Chondrocyte (in vitro differentiated cells): ENCODE results near the gene OTOS. TPM values are rescaled to one million over a fixed set of nuclear protein-coding genes. Genes with fewer than 3 reads are reported as not detected.

Source experiments
- DNase-seq: peaks from one replicate; pipeline ENCODE4 v3.0.0; 2021; ENCODE audit warnings: mixed read lengths, low spot score
- H3K27ac Mint-ChIP-seq: one replicate; pipeline ENCODE4 v1.8.0; 2021; ENCODE audit warnings: mild to moderate bottlenecking, moderate library complexity, mixed read lengths; ENCODE audit not compliant: unreplicated experiment
- H3K27me3 Mint-ChIP-seq: 2 replicates; pipeline ENCODE4 v1.8.0; 2021; ENCODE audit warnings: low read depth, mixed read lengths
- H3K36me3 Mint-ChIP-seq: 2 replicates; pipeline ENCODE4 v1.8.0; 2021; ENCODE audit warnings: low read depth, mixed read lengths
- H3K4me1 Mint-ChIP-seq: 2 replicates; pipeline ENCODE4 v1.8.0; 2021; ENCODE audit warnings: low read depth, mild to moderate bottlenecking, mixed read lengths
- H3K4me3 Mint-ChIP-seq: one replicate; pipeline ENCODE4 v1.8.0; 2021; ENCODE audit warnings: mild to moderate bottlenecking, moderate library complexity, mixed read lengths; ENCODE audit not compliant: unreplicated experiment
- H3K9me3 Mint-ChIP-seq: 2 replicates; pipeline ENCODE4 v1.8.0; 2021; ENCODE audit warnings: low read depth, mixed read lengths
- total RNA-seq: library from RNA; stranded (reverse); gene quantifications from 3 replicates; pipeline ENCODE4 v1.2.1, GENCODE V29; 2021
- TF ChIP-seq, protein P1 (sequence below): fragments of 200-600 bp; sonication (generic); IDR thresholded peaks from 2 replicates; pipeline ENCODE4 v1.5.0; 2021; ENCODE audit warnings: antibody characterized with exemption, mild to moderate bottlenecking, moderate library complexity

The OTOS gene
- total RNA-seq, 1 donor from 2014 or later: not detected

- no peaks in the 10 kb centered on the region for H3K9me3 Mint-ChIP-seq
- peak overlapping the region; percentile 89 for H3K27ac Mint-ChIP-seq
- peaks cover 2% of the 10 kb centered on the region for H3K27me3 Mint-ChIP-seq
- H3K36me3 Mint-ChIP-seq: peaks cover 22% of the 10 kb centered on the region
- H3K4me3 Mint-ChIP-seq: peak overlapping the region; percentile 95
- peaks cover 24% of the 10 kb centered on the region for H3K4me1 Mint-ChIP-seq
- DNase-seq: peak; percentile 71
- TF ChIP-seq, protein P1, sequence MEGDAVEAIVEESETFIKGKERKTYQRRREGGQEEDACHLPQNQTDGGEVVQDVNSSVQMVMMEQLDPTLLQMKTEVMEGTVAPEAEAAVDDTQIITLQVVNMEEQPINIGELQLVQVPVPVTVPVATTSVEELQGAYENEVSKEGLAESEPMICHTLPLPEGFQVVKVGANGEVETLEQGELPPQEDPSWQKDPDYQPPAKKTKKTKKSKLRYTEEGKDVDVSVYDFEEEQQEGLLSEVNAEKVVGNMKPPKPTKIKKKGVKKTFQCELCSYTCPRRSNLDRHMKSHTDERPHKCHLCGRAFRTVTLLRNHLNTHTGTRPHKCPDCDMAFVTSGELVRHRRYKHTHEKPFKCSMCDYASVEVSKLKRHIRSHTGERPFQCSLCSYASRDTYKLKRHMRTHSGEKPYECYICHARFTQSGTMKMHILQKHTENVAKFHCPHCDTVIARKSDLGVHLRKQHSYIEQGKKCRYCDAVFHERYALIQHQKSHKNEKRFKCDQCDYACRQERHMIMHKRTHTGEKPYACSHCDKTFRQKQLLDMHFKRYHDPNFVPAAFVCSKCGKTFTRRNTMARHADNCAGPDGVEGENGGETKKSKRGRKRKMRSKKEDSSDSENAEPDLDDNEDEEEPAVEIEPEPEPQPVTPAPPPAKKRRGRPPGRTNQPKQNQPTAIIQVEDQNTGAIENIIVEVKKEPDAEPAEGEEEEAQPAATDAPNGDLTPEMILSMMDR: no peak
Observed at GRCh38 chr2:240134956-240135520, 5.4 kb downstream of the OTOS start.

DNA sequence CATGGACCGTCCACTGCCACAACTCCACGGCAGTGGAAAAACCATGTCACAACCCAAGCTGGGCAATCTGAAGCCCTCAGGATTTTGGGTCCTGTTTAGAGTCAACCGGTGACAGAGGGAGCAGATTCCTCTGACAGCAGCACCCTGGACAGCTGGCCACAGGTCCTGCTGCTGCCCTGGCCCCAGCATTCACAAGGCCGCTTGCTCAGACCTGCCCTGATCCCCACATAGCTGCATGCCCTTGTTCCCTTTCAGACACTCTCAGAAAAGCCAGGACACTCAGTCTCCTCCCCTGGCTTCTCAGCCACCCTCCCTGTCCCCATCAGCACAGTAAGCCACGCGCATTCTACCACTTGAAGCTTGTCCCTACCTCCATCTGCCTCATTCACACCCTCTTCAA, 6.0 kb downstream of the OTOS start:
- Mint-ChIP-seq H3K9me3 (no peaks in the 10 kb centered on the region), H3K4me1 (peaks cover 24% of the 10 kb centered on the region), H3K27ac (no peak overlapping the region), H3K36me3 (peaks cover 28% of the 10 kb centered on the region), H3K4me3 (peak overlapping the region; percentile 95), H3K27me3 (peaks cover 2% of the 10 kb centered on the region)
- DNase-seq: peak; percentile 55
- TF ChIP-seq, protein P1: no peak

DNA sequence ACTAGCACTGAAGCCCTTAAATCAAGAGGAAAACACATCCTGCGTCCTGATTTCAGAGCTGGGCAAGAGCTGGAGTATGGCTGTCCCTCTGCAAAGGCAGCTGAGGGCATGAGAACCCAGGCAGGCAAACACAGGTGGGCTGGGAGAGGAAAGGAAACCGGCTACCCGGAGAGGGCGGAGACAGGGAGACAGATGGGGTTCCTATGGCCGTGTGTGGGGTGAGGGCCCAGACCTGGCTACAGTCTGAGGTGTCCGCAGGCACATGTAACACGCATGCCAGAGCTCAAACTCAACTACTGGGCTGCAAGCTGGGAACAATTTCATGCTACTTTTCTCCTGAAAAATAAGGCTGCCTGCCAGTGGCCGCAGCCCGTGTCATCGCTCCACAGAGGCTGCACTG, 7.1 kb downstream of the OTOS start:
- peak; percentile 60 for DNase-seq
- Mint-ChIP-seq H3K9me3 (no peaks in the 10 kb centered on the region), H3K4me1 (peaks cover 24% of the 10 kb centered on the region), H3K4me3 (no peak overlapping the region), H3K27ac (no peak overlapping the region), H3K36me3 (peaks cover 31% of the 10 kb centered on the region), H3K27me3 (no peaks in the 10 kb centered on the region)
- TF ChIP-seq, protein P1: no peak

- Mint-ChIP-seq H3K27ac (no peak overlapping the region), H3K9me3 (no peaks in the 10 kb centered on the region), H3K36me3 (peaks cover 38% of the 10 kb centered on the region), H3K4me1 (peaks cover 24% of the 10 kb centered on the region), H3K4me3 (no peak overlapping the region), H3K27me3 (no peaks in the 10 kb centered on the region)
- TF ChIP-seq, protein P1: no peak
- DNase-seq: no peak
Observed at GRCh38 chr2:240132651-240132980, 7.8 kb downstream of the OTOS start.

DNA sequence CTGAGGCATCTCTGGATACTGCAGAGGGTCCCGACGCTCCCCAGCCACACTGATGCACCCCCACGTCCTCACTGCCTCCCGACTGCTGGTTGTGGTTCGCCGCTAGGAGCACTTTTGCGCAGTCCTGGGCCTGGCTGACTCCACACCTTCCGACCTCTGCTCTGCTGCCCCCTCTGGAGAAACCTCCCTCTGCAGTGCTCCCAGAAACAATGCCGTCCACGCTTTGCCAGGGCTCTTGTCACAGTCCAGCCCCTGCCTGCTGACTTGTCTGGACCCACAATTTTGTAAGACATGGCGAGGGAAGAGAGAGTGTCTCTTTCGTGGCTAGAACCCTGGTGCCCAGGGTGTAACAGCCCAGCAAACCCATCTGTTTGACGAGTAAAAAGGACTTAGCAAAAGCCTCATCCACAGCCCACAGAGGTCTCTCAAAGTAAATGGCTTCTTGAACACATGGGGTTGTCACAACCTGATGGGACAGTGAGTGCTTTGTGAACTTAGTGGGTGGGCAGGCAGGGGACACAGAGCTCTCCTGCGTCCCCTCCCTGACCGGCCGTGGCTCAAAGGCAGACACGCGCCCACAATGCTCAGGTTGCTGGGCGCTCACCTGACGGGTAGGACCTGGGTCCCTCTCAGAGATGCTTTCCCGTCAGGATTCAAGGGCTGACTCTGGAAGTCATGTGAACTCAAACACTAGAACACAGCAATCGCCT, 8.4 kb downstream of the OTOS start:
- peaks cover 3% of the 10 kb centered on the region for H3K9me3 Mint-ChIP-seq
- TF ChIP-seq, protein P1: peak; percentile 24
- H3K27me3 Mint-ChIP-seq: no peaks in the 10 kb centered on the region
- no peak overlapping the region for H3K27ac Mint-ChIP-seq
- peak; percentile 61 for DNase-seq
- peaks cover 24% of the 10 kb centered on the region for H3K4me1 Mint-ChIP-seq
- no peak overlapping the region for H3K4me3 Mint-ChIP-seq
- H3K36me3 Mint-ChIP-seq: peaks cover 43% of the 10 kb centered on the region
